ENCODE results near the gene RAPGEF2.

DNA sequence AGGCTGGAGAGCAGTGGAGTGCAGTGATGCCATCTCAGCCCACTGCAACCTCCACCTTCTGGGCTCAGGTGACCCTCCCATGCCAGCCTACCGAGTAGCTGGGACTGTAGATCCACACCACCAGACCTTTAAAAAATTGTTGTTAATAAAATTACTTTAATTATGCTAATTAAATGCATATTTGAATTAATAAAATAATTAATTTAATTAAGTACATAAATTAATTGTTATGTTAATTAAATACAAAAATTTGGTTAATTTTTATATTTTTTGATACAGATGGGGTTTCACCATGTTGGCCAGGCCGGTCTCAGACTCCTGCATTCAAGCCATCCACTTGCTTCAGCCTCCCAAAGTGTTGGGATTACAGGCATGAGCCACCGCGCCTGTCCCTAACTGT lies 12.6 kb upstream of the RAPGEF2 start:
- TF ChIP-seq, protein P1, sequence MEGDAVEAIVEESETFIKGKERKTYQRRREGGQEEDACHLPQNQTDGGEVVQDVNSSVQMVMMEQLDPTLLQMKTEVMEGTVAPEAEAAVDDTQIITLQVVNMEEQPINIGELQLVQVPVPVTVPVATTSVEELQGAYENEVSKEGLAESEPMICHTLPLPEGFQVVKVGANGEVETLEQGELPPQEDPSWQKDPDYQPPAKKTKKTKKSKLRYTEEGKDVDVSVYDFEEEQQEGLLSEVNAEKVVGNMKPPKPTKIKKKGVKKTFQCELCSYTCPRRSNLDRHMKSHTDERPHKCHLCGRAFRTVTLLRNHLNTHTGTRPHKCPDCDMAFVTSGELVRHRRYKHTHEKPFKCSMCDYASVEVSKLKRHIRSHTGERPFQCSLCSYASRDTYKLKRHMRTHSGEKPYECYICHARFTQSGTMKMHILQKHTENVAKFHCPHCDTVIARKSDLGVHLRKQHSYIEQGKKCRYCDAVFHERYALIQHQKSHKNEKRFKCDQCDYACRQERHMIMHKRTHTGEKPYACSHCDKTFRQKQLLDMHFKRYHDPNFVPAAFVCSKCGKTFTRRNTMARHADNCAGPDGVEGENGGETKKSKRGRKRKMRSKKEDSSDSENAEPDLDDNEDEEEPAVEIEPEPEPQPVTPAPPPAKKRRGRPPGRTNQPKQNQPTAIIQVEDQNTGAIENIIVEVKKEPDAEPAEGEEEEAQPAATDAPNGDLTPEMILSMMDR (optimal IDR thresholded peaks at IDR 0.05 in 1 of 3, IDR thresholded peaks at IDR 0.05 in 1 of 3, conservative IDR thresholded peaks at IDR 0.05 in 1 of 3; ENCODE audit: extremely low read depth in 1 of 3, insufficient read depth in 2 of 3, low read length in 3 of 3), result no peak
- no peak for TF ChIP-seq EZH2 (IDR thresholded peaks at IDR 0.05; ENCODE audit: low read length)

All from keratinocyte (primary cell).